ENCODE results near the gene PTPRG.

The PTPRG gene

GRCh38 chr3:62019906-62020305 lies 458.5 kb downstream of the PTPRG start:
- H3K4me3 Mint-ChIP-seq: no peak overlapping the region
- peaks cover 18% of the 10 kb centered on the region for H3K4me1 Mint-ChIP-seq
- peaks cover 35% of the 10 kb centered on the region for H3K36me3 Mint-ChIP-seq (ENCODE audit: low read depth)
- H3K27ac Mint-ChIP-seq: no peak overlapping the region
- H3K27me3 Mint-ChIP-seq (ENCODE audit: low read depth, poor library complexity): no peaks in the 10 kb centered on the region
- no peak for DNase-seq
- no peaks in the 10 kb centered on the region for H3K9me3 Mint-ChIP-seq
- no peak for TF ChIP-seq CTCF (IDR thresholded peaks at IDR 0.05)

DNA sequence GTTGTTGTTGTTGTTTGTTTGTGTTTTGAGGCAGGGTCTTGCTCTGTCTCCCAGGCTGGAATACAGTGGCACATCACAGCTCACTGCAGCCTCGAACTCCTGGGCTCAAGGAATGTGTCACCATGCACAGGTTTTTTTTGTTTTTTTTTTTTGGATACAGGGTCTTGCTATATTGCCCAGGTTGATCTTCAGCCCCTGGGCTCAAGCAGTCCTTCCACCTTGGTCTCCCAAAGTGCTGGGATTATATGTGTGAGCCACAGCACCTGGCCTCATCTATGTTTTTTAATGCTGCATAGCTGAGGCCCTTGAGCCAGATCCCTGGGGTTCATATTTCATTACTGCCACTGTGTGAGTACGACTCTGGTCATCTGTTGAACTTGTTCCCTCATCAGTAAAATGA lies 459.3 kb downstream of the PTPRG start:
- no peak for TF ChIP-seq CTCF (IDR thresholded peaks at IDR 0.05)
- H3K9me3 Mint-ChIP-seq: no peaks in the 10 kb centered on the region
- H3K27ac Mint-ChIP-seq: no peak overlapping the region
- H3K4me1 Mint-ChIP-seq: peaks cover 12% of the 10 kb centered on the region
- H3K27me3 Mint-ChIP-seq (ENCODE audit: low read depth, poor library complexity): no peaks in the 10 kb centered on the region
- no peak overlapping the region for H3K4me3 Mint-ChIP-seq
- peaks cover 31% of the 10 kb centered on the region for H3K36me3 Mint-ChIP-seq (ENCODE audit: low read depth)
- no peak for DNase-seq

DNA sequence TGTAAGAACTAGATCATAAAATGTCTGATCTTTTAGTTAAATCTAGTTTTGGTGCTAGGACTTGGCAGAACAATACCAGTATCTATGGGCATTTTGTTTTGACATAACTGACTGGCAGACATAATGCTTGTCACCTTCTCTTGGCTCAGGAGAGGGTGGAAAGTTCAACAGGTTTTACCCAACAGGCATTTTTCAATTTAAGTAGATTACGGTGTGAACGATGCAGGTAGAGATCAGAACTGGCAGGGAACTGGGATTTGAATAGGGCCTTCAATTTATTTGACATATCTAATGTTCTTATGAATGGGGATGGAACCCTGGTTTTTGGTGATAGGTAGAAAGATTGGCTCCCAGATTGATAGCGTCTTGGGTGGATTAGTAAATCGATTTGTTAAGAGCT lies 460.9 kb downstream of the PTPRG start:
- Mint-ChIP-seq H3K36me3 (ENCODE audit: low read depth) (peaks cover 22% of the 10 kb centered on the region), H3K9me3 (no peaks in the 10 kb centered on the region), H3K27me3 (ENCODE audit: low read depth, poor library complexity) (no peaks in the 10 kb centered on the region), H3K4me1 (peaks cover 18% of the 10 kb centered on the region), H3K4me3 (no peak overlapping the region), H3K27ac (no peak overlapping the region)
- DNase-seq: no peak
- no peak for TF ChIP-seq CTCF (IDR thresholded peaks at IDR 0.05)

DNA sequence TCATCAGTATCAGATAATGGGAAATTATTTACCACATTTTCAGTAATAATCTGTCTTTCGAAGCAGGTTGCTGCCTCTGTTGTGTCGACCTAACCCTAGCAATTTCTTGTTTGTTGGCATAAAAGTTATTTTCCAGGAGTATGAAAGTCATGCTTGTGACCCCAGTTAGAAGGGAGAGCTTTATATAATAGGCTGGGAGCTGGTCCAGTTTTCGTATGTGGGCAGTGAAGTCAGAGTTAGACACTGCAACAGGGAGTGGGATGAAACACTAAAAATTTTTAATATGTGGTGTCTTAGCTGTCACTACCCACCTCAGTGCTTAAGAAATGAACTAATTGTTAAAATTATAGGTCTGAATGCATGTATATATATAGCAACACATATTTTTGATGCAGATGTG lies 463.5 kb downstream of the PTPRG start:
- Mint-ChIP-seq H3K27me3 (ENCODE audit: low read depth, poor library complexity) (no peaks in the 10 kb centered on the region), H3K36me3 (ENCODE audit: low read depth) (peaks cover 3% of the 10 kb centered on the region), H3K4me1 (peaks cover 30% of the 10 kb centered on the region), H3K4me3 (no peak overlapping the region), H3K9me3 (no peaks in the 10 kb centered on the region), H3K27ac (no peak overlapping the region)
- DNase-seq: no peak
- no peak for TF ChIP-seq CTCF (IDR thresholded peaks at IDR 0.05)

GRCh38 chr3:62025913-62026312 lies 464.5 kb downstream of the PTPRG start:
- no peaks in the 10 kb centered on the region for H3K9me3 Mint-ChIP-seq

More at GRCh38 chr3:62025913-62026312, 464.5 kb downstream of the PTPRG start:
- Mint-ChIP-seq H3K36me3 (ENCODE audit: low read depth) (peaks cover 4% of the 10 kb centered on the region), H3K4me1 (peaks cover 38% of the 10 kb centered on the region), H3K27me3 (ENCODE audit: low read depth, poor library complexity) (no peaks in the 10 kb centered on the region), H3K27ac (no peak overlapping the region), H3K4me3 (no peak overlapping the region)
- TF ChIP-seq CTCF (IDR thresholded peaks at IDR 0.05): no peak
- DNase-seq: no peak

Measured in nephron progenitor cell (in vitro differentiated cells).